ENCODE measurements around the gene EVI2B.
"Not testable (repeated sequence)": the region's sequence is repeated elsewhere in the genome, so short reads cannot be mapped to it uniquely, and the experiment has no call there.

EVI2B gene

GRCh38 chr17:31269036-31269577, 44.7 kb downstream of the EVI2B start:
- DNase-seq: no peak

- peak; percentile 2 for DNase-seq
Measured at GRCh38 chr17:31266042-31266441, 47.8 kb downstream of the EVI2B start.

GRCh38 chr17:31262923-31263322, 50.9 kb downstream of the EVI2B start:
- not testable (repeated sequence) for DNase-seq

- DNase-seq: no peak
Measured at GRCh38 chr17:31261601-31262000, 52.3 kb downstream of the EVI2B start.

GRCh38 chr17:31260151-31260550, 53.7 kb downstream of the EVI2B start:
- DNase-seq: no peak

GRCh38 chr17:31256936-31257335, 56.9 kb downstream of the EVI2B start:
- no peak for DNase-seq

- no peak for DNase-seq
Measured at GRCh38 chr17:31254654-31255053, 59.2 kb downstream of the EVI2B start.
